ENCODE data around the gene SLCO2A1. TPM values are rescaled to one million over a fixed set of nuclear protein-coding genes. Genes with fewer than 3 reads are reported as not detected.

The SLCO2A1 gene
- total and polyA plus RNA-seq, 2 of the 4 experiments (the other 2 are of a cell fraction): under 0.01 to 1.5 TPM

DNA sequence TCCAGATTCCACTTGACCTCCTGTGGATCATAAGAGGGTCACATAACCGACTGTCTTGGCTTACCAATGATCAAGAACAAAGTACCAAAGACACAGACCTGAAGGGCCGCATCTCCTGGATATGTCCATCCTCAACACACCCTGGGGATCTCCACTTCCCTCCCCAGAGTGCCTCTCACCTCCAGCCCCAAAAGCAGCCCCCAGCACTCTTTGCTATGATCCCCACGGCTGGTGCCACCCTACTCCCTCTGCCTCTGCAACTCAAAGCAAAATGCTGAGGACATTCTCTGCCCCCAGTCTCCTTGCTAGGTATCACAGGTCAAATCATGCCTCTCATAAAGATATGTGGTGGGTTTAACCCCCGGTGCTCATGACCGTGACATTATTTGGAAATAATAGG is 32.7 kb downstream of the SLCO2A1 start:
- ChIA-PET POLR2A (ENCODE audit: unreplicated experiment) (no interaction called here), CTCF (no interaction called here)
- Histone ChIP-seq H3K36me3 (ENCODE audit: control insufficient read depth, insufficient read depth, low read length) (no peaks in the 10 kb centered on the region), H4K91ac (ENCODE audit: insufficient read depth, low read depth, low read length) (no peak overlapping the region), H3K4me1 (ENCODE audit: control insufficient read depth, insufficient read depth, low read length) (no peaks in the 10 kb centered on the region), H3K56ac (ENCODE audit: extremely low read depth, insufficient read depth, low read length) (no peak overlapping the region), H3K27ac (ENCODE audit: insufficient read depth, low read length) (no peak overlapping the region), H3K9ac (ENCODE audit: low read depth, low read length) (no peak overlapping the region), H2AK5ac (ENCODE audit: low read depth, low read length) (no peak overlapping the region), H4K8ac (ENCODE audit: low read depth in 2 of 2, low read length in 2 of 2) (no peak overlapping the region), H2BK15ac (ENCODE audit: low read depth, low read length) (no peak overlapping the region), H3K4ac (ENCODE audit: low read depth, low read length) (no peak overlapping the region), H3K4me2 (ENCODE audit: low read depth, low read length) (no peak overlapping the region), H3K18ac (ENCODE audit: low read depth, low read length) (no peak overlapping the region), H3K4me3 (ENCODE audit: insufficient read depth, low read depth, low read length) (no peak overlapping the region), H3K9me3 (ENCODE audit: control insufficient read depth, insufficient read depth, low read length) (no peaks in the 10 kb centered on the region), H2AFZ (replicated peaks; ENCODE audit: low read length, poor library complexity) (no peak overlapping the region), H2BK5ac (ENCODE audit: low read depth, low read length, poor library complexity, severe bottlenecking) (no peak overlapping the region), H2AK9ac (replicated peaks; ENCODE audit: low read depth, low read length, poor library complexity) (no peak overlapping the region), H3K23ac (ENCODE audit: low read depth, low read length) (no peak overlapping the region), H4K5ac (ENCODE audit: low read depth, low read length) (no peak overlapping the region), H2BK120ac (ENCODE audit: low read depth, low read length) (no peak overlapping the region), H3K14ac (replicated peaks; ENCODE audit: low read depth, low read length) (no peak overlapping the region), H3K79me1 (ENCODE audit: low read depth in 1 of 2, low read length in 2 of 2) (no peaks in the 10 kb centered on the region), H4K20me1 (ENCODE audit: insufficient read depth, low read length) (no peaks in the 10 kb centered on the region; the same call in 1 of the 2 replicates), H2BK20ac (ENCODE audit: low read depth, low read length) (no peak overlapping the region), H3K27me3 (ENCODE audit: control insufficient read depth, insufficient read depth, low read length) (peaks cover 6% of the 10 kb centered on the region), H3K9me1 (ENCODE audit: insufficient read depth, low read length) (no peaks in the 10 kb centered on the region)
- no peak for TF ChIP-seq RAD21 (IDR thresholded peaks at IDR 0.05; ENCODE audit: low read length)
- no peak for TF ChIP-seq POLR2A (IDR thresholded peaks at IDR 0.05; ENCODE audit: low read depth, low read length)
- TF ChIP-seq BHLHE40 (IDR thresholded peaks at IDR 0.05; ENCODE audit: low read depth, low read length): no peak
- no peak for TF ChIP-seq FOS (IDR thresholded peaks at IDR 0.05; ENCODE audit: low read depth, low read length)
- no peak for TF ChIP-seq MAFK (IDR thresholded peaks at IDR 0.05; ENCODE audit: low read depth, low read length)
- no peak for TF ChIP-seq MXI1 (IDR thresholded peaks at IDR 0.05; ENCODE audit: borderline replicate concordance, low read depth, low read length)
- TF ChIP-seq, protein P1, sequence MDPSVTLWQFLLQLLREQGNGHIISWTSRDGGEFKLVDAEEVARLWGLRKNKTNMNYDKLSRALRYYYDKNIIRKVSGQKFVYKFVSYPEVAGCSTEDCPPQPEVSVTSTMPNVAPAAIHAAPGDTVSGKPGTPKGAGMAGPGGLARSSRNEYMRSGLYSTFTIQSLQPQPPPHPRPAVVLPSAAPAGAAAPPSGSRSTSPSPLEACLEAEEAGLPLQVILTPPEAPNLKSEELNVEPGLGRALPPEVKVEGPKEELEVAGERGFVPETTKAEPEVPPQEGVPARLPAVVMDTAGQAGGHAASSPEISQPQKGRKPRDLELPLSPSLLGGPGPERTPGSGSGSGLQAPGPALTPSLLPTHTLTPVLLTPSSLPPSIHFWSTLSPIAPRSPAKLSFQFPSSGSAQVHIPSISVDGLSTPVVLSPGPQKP (IDR thresholded peaks at IDR 0.05; ENCODE audit: borderline replicate concordance, low read depth, low read length): no peak
- TF ChIP-seq SMC3 (IDR thresholded peaks at IDR 0.05; ENCODE audit: low read depth, low read length): no peak
- no peak for TF ChIP-seq RCOR1 (IDR thresholded peaks at IDR 0.05; ENCODE audit: insufficient replicate concordance, low read length)
- no TSS peak for BruUV-seq (replicated peaks)
- dilution Hi-C loops (cut with HindIII; ENCODE audit: low sequenced_read_pairs, unreplicated experiment): no loop called here
- DNase-seq: no peak
- intact Hi-C loops (cut with micrococcal nuclease): loop anchor here (1.0 kb wide), 1 partner anchor 41 kb away; no protein-coding TSS in a partner anchor
- in situ Hi-C loops (cut with MboI; ENCODE audit: low sequenced_read_pairs): no loop called here
- no CpG with 5 or more reads among the region's 5 CpGs for WGBS, 2 experiments (ENCODE audit: extremely low coverage in 2 of 2, insufficient read length in 1 of 2)
- ATAC-seq (ENCODE audit: low read depth): no peak
